NCI-H1436 (cell line): Measurements from ENCODE around the gene IQCE.

Source experiments
- DNase-seq: peaks from one replicate; lab custom pipeline; 2025; lab: John Stamatoyannopoulos, UW

IQCE gene

DNA sequence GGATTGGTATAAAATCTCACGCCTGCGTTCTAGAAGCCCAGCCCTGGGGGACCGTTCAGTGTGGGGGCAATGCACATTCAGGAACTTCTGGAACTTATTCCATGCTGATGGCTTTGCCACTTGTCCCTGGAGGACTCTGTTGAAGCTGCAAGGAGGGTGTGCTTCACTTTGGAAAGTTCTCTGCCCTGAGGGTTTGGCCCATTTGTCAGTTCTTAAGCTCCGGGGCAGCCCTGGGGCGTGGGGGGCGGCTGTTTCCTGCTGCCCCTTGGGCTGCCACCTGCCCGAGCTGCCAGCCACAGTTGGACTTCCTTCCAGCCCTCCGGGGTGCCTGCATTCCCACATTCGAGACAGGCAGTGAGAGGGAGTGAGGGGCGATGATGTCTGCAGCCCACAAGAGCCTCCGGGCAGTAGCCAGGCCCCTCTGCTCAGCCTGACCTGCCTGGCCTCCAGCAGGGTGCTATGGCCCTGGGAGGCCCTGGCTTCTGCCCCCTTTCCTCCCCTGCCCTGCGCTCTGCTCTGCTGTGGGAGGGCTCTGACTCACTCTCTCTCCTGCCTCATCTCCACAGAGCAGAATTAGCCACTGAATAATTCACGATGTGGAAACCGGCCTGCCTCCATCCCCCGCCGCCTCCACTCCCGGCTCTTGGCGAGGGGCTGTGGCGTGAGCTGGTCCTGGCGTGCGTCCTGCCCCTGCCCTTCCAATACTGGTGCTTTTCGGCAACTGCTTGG is 74.9 kb downstream of the IQCE start:
- DNase-seq = no peak

GRCh38 chr7:2634267-2635145 is 75.7 kb downstream of the IQCE start:
- no peak for DNase-seq

GRCh38 chr7:2635148-2635668 is 76.4 kb downstream of the IQCE start:
- no peak for DNase-seq

DNA sequence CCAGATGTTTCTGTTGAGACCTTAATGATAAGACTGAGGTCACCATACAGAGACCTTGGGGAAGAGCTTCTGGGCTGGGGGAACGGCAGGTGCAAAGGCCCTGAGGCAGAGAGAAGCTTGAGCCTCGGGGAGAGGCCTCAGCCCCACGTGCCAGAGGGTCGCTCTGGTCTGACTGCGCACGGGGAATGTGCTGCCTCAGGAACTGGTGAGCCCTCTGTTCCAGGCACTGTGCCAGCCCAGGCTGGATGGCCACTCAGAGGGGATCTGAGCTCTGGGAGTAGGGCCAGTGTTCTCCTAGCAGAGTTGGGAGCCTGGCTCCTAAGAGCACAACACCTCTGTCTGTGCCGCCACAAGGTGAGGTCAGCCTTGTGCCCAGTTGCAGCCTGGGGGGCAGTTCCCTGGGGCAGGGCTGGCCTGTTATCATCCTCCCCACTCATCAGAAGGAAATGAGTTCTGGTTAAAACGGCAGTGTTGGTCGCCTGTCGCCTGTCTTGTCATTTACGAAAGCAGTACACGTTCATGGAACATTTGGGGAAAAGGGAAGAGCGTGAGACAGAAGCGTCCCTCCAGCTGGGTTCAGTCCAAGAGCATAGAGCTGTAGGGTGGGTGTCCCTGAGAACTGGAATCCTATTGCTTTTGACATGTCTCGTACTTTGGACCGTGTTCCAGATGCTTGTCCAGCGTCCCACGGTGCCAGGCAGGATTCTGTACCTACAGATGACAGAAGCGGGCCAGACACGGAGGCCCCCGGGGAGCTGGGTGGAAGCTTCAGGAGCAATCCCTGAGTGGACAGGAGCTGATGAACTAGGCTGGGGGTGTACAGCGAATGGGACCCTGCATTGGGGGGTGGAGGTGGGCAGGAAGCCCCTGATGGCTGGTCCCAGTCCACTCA is 77.3 kb downstream of the IQCE start:
- DNase-seq = no peak

DNA sequence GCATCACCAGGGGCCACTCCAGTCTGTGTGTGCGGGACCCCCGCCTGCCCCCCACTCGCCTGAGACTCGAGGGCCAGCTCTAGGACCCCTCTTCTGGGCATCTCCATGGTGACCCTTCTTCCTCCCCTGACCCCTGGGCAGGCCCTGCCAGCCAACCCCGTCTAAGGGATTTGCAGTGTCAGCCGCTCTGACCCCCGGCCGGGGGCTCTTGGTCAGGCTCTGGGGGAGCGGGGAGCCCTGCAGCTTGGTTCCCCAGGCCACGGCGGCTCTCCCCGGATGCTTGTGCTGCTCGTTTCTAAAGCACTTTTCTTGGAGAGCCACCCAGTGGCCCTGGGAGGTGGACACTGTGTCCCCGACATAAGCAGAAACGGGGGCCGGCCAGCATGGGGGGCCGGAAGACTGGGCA is 78.3 kb downstream of the IQCE start:
- no peak for DNase-seq

GRCh38 chr7:2637505-2638223 is 78.9 kb downstream of the IQCE start:
- DNase-seq = no peak

GRCh38 chr7:2638224-2638991 is 79.6 kb downstream of the IQCE start:
- no peak for DNase-seq

DNA sequence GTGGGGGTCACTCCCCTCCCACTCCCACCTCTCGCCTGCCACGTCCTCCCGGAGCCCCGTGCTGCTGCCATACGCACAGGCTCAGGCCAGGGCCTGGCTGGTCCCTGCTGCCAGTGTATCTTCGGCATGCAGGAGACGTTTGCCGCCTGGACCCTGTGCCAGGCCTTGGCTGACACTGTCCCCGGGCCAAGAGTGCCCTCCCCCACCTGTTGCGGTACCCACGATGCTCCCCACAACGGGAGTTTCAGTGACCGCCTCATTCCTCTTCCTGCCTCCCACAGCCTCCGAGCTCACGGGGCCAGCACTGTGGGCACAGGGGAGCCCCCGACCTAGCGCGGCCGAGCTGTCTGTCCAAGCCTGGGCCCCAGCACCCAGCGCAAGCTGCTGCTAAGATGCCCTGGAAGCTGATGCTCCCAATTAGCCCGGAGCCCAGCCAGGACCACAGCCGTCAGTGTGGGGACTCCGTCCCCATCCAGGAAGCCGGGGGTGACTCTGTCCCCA is 80.5 kb downstream of the IQCE start:
- DNase-seq = no peak

- DNase-seq = no peak
These were observed 81.1 kb downstream of the IQCE start for GRCh38 chr7:2639695-2640481.

DNA sequence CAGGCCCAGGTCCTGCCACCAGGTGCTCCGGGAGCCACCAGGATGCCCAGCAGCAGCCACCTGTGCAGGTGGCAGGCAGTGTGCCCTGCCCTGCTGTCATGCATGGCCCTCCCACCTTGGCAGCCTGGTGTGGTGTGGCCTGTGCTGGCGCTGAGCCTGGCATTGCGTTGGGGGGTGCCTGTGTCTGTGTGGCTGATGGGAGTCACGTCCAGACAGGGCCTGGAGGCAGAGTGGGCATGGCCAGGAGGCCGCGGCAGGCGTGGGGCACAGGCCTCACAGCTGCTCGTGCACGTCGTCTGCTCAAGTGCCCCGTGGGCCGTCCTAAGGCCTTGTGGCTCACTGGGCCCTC is 81.7 kb downstream of the IQCE start:
- no peak for DNase-seq

- DNase-seq = no peak
These were observed 82.1 kb downstream of the IQCE start for GRCh38 chr7:2640846-2641316.

GRCh38 chr7:2641406-2642393 is 82.9 kb downstream of the IQCE start:
- DNase-seq = no peak

- DNase-seq = no peak
These were observed 84.8 kb downstream of the IQCE start for GRCh38 chr7:2643386-2644219.

- DNase-seq = no peak
These were observed 85.4 kb downstream of the IQCE start for GRCh38 chr7:2644220-2644561.

DNA sequence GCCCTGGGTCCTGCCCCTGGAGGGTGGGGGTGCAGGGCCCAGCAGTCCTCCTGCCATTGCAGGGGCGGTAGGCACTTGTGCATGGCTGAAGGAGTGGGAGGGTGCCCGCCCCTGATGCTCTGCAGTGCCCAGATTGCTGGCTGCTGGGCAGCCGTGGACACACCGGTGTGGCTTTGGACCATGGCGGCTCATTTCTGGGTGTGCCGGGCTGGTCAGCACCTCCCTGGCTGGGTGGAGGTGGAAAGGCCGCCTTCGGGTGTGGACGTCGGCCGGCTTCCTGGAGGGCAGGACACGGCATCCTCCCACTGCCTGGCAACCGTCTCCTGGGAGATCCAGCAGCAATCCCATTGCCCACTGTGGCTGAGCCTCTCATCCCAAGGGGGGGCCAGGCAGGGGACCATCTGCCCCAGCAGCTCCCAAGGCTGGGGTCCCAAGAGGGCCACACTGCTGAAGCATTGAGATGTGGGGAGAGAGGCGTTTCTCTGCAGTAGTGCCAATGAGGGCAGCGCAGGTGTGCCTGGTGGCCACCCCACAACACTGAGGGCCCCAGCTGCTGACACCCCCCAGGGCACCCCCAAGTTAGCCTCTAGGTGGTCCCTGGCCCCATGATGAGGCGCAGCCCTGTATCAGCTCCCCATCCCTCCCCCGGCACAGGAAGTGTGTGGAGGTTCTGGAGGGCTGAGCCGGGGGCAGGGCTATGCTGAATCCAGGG is 85.9 kb downstream of the IQCE start:
- no peak for DNase-seq

DNA sequence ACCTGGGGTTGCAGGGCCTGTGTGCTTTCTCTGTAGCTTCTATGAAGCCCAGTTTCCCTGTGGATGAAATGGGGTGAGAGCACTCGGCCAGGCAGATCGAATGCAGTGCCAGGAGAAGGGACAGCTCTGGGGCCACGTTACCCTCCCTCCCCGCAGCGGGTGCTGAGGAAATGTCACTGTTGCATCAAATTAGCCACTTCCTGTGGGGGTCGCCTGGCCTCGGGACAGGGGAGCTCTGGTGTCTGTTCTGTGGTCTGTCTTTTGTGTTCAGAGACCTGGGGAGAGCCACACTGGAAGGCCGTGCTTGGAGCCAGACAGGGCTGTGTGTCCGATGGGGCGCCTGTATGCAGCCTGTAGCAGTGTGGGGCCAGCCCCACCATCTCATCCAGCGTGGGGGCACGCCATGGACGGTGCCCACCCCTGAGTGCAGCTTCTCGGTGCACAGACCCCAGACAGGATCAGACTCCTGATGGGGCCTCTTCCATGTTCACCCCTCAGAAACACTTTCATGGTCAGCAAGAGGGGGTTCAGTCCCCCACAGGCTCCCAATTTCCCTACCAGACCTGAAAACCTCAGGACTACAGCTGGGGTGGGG is 86.6 kb downstream of the IQCE start:
- DNase-seq = no peak

DNA sequence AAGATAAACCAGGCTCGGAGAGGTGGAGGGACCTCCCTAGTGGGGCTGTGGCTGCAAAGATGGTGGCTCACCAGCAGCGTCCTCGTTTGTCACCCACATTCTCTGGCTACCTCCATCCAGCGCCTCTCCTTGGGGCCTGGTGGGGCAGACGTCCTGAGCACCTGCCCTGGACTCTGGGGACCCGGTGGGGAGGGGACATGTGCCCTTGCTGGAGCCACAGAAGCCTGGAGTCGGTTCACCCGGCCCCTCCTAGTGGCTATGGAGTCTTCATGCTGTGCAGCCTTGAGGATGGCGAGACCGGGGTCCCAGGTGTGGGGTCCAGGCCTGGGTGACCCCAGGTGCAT is 87.5 kb downstream of the IQCE start:
- no peak for DNase-seq
